Inflammatory macrophage treated with lipopolysaccharide for 4 hours (primary cell): ENCODE measurements around the gene STK10.
A peak's percentile ranks its signal among the peaks of the same experiment; 100 is the strongest.
"Not testable (repeated sequence)": the region's sequence is repeated elsewhere in the genome, so short reads cannot be mapped to it uniquely, and the experiment has no call there.

Source experiments
- DNase-seq: peaks from one replicate; pipeline ENCODE4 v3.0.0-alpha.2; 2020

STK10 gene

GRCh38 chr5:172164769-172165212 is 23.2 kb downstream of the STK10 start:
- no peak for DNase-seq

DNA sequence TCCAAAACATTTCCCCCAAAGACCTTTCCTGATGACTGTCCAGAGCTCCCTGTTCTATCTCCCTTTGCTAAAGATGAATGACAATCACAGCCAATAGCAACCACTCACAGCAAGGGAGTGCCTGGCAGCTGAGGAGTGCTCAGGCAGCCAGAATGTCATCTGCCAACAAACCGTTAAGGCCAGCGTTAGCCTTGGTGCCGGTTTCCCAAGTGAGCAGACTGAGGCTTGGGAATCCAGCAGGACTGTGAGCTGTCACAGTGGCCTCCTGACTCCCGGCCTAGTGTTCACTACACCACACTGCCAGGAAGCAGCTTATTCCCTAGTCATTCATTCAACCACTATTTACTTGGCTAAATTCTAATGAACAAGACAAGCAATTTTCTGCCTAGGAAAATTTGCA is 24.7 kb downstream of the STK10 start:
- no peak for DNase-seq

DNA sequence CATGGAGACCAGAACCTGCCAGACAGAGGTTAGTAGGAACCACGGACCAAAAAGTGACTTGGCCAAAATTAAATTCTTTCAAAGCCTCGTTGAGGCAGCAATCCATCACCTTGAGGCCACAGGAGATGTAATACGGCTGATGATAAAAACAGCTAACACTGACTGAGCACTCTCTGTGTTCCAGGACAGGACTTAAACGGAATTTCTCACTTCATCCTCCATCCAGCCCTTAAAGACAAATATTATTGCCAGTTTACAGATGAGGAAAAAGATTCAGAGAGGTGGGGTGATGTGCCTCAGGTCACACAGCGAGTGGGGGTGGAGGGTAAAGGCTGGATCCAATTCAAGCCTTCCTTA is 25.1 kb downstream of the STK10 start:
- no peak for DNase-seq

DNA sequence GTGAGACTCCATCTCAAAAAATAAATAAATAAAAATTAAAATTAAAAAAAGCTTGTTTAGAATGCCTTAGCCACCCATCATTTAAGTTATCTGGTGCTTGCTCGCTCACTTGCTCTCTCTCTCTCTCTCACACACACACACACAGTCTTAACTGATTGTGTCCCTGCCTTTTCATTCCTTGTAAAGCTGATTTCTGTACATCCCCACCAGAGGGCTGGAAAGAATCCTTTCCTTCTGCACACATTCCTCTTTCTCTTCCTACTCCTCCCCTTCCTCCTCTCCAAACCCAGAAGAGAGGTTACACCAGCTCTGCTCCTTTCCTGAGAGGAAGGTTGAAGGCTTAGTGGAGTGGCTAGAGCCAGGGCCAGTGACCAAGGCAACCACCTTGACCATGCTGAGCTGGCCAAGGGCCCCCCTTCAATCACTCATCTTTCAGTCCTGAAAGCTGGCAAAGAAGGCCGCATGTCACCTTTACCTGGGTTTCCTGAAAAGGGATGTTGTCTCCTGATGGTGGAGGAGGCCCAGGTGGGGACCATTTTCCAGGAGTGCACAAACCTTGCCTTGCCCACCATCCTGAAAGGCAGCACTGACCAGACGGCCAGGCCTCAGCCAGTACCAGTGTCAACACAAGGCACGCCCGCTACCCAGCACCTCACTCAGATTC is 25.6 kb downstream of the STK10 start:
- DNase-seq, result no peak

GRCh38 chr5:172160506-172160905 is 27.5 kb downstream of the STK10 start:
- DNase-seq, result no peak

- no peak for DNase-seq
These were observed 29.0 kb downstream of the STK10 start for GRCh38 chr5:172159016-172159415.

GRCh38 chr5:172156541-172156994 is 31.5 kb downstream of the STK10 start:
- DNase-seq, result no peak

DNA sequence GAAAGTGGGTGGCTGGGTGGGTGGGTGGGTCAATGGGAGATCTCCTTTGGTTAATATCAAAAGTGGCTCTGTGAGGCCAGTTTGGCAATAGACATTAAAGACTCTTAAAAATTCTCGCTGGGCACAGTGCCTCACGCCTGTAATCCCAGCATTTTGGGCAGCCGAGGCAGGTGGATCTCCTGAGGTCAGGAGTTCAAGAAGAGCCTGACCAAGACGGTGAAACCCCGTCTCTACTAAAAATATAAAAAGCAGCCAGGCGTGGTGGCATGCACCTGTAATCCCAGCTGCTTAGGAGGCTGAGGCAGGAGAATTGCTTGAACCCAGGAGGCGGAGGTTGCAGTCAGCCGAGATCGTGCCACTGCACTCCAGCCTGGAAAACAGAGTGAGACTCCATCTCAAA is 32.9 kb downstream of the STK10 start:
- DNase-seq, result not testable (repeated sequence)

DNA sequence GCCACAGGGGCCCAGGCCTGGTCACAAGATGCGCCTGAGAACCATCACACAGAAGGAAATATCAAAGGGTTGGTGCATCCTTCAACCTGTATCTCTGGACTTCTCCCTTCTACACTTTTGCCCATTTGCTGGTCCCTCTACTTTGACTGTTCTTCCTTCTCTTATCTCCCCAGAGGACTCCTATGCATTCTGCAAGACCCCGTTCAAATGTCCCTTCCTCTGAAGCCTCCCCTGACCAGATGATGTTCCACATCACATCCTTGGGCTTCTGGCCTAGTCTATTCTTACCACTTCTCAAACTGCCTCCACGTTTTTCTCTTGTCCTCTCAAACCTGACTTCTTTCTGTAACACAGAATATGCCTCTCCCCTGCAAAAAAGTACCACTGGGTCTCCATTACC is 34.3 kb downstream of the STK10 start:
- DNase-seq, result no peak

DNA sequence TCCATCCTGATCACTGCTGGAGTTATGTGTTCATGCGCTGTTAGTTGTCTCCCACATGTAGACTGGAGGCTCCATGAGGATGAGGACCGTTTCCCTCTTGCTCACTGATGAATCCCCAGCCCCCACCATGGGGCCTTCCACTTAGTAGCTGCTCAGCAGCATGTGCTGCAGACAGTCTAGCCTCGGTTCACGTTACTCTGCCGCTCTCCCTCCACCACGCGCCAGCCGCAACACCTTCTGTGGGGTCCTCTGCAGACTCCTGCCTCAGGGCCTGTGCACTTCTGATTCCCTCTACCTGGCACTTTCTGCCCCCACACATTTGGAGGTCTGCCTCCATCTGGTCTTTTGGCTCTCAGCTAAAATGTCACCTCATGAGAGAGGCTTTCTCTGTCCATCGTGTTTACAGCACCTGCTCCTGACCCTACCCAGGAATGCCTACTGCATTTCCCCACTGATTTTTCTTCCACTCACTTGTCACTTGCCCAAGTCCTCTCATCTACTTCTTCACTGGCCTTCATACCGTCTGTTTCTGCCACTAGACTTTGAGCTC is 36.3 kb downstream of the STK10 start:
- no peak for DNase-seq

- peak; percentile 96 for DNase-seq
These were observed 37.3 kb downstream of the STK10 start for GRCh38 chr5:172150514-172151425.

DNA sequence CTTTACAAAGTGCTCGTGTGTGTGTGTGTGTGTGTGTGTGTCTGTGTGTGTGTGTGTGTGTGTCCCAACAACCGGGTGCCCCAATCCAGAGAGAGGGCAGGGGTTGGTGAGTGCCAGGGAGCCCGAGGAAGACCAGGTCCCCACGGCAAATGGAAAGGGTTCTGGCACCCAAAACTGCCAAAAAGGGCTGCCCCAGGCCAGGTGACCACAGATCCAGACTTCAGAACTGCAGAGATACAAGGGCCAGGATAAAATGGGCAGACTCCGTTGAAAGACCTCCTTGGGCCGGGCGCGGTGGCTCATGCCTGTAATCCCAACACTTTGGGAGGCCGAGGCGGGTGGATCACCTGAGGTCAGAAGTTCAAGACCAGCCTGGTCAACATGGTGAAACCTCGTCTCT is 38.5 kb downstream of the STK10 start:
- not testable (repeated sequence) for DNase-seq

DNA sequence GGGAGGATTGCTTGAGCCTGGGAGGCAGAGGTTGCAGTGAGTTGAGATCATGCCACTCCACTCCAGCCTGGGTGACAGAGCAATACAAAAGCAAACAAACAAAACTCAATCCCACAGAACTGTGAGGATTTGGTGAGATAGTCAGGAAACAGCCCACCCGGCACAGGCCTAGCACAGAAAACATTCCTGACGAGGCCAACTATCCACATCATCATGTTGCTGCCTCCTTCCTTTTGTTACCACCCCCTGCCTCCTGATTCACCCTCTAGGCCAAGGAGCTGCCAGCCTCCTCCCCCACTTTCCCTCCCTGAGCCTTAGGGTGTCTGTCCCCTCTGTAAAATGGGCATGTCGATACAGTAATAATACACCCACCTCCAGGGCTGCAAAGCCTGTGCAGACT is 39.0 kb downstream of the STK10 start:
- no peak for DNase-seq

GRCh38 chr5:172148381-172148780 is 39.6 kb downstream of the STK10 start:
- DNase-seq, result no peak

DNA sequence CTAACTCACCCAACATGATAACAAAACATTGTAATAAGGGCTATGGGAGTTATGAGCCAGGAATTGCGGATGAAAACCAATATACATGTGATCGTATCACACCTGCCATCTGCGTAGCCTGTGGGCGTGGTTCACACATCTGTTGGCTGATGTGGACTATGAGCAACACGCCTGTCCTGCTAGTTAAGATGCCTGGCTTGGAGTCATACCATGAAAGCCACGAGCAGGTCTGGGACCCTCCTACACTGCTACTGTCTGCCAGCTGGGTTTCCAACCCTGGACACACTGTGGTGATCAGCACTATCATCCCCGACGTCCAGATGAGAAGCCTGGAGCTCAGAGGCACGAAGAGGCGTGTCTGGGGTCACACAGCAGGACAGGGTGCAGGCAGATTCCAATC is 40.2 kb downstream of the STK10 start:
- no peak for DNase-seq

DNA sequence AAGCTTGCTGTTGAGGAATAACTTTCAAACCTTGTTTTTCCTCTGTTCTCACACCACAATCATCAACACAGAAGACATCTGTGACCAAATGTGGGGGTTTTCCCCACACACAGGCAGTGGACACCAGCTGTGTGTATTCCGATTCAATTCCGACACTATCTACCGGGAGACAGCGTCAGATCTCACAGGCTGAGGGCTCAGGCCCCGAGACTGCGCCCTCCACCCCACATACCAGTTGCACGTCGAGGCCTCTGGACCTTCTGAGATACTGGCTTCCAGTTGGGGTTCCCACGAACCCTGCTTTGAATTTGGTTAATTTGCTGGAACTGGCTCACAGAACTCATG is 41.3 kb downstream of the STK10 start:
- DNase-seq, result no peak

DNA sequence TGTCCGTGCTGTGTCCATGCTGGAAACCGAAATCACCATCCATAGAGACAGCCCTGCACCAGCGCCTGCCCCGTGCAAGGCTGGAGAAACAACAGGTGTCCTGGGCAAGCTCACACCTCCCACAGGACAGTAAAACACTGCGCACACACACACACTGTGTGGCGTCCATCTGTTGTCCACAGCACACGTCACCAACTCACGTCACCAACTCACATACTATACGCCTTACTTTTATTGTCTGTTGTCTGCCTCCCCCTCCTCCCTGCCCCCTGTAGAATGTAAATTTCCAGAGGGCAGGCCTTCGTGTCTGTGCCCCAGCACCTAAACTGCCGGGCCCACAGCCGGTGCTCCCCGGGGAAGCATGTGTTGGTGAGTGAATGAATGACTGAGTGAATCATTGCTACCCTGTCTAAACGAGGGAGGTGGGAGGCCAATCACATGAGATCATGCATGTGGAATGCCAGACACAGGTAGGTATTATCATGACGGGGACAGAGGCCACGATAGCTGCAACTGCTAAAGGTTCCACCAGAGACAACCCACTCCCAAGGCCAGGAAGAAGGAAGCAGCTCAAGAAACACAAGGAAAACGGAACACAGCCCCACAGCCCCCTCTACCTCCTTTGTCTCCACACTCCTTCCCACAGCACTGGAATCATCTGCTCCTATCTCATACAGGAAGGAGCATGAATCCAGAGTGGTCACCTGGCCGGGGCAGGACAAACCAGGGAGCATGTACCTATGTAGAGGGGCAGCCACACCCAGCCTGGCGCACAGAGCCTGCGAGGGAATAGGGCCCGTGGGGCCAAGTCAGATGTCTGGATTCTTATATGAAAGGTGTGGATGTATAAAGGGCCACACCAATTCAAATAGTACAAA is 41.9 kb downstream of the STK10 start:
- no peak for DNase-seq

DNA sequence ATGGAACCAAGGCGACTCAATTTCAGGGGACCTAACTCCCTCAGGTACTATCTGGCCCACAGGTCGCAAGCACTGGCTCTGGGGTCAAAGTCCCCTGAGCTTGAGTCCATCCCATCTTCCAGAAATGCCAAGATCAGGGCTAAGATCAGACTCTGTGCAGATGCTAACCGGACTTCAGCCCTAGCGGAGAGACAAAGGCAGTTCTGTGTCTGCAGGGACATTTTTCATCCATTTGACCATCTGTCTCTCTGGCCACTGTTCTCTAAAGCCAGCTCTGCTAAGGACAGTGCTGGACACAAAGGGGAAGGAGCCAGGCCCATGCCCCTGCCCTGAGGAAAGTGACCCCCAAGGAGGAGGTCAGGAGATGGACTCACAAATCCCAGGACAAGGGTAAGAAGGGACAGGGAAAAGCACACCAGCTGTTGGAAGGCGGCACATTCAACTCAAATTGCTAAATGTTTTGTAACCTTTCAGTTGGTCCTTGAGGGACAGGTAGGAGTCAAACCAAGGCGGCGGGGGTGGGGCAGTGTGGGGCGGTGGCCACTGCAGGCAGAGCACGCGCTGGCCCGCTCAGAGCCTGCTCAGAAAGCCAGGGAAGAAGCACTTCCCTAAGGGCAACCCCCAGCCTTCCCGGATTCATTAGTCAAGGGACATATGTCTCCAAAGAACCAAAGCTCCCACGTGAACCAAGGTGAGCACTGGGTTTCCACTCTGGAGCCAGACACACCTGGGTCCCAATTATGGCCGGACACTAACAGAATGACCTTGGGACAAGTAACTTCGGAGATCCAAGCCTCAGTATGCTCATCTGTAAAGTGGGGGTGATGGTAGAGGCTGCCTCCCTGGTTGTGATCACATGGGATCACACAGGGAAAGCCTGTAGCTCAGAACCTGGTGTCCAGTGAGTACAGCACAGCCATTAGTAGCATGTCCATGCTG is 42.8 kb downstream of the STK10 start:
- no peak for DNase-seq

DNA sequence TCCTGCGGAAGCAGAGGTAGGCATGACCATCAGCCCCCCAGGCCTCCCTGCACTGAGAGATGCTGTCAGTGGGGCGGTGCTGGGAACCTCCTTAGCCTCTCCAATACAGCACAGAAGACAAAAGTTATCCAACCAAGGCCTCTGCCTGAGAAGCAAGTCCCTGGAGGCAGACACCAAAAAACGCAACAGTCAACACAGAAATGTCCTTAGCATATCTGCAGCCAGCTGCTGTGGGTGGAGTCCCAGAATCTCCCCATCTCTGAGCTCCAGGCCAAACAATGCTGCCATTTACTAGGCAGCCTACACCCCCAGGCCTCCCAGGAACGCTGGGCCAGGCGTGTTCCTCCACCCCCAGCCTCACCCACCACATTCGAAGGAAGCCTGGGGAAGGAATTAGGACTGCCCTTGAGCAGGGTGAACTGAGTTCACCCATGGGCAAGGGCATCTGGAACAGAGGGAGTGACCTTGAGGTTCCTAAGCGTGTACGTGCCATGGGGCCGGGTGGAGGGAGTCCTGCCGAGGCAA is 43.7 kb downstream of the STK10 start:
- DNase-seq, result no peak

DNA sequence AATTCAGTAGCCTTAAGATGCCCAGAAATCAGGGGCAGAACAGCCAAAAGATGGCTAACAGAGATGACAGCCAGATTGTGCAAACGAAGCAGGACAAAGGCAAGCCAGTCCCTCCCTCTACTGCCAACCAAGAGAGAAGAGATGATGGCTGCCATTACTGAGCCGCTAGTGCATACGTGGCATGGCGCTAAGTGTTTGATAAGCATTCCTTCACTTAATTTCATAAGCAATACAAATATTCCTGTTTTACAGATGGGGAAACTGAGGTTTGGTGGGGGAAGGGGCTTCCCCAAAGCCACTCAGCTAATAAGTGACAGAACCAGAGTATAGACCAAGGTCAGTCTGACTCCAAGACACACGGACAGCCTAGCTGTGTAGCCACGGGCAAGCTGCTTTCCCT is 44.1 kb downstream of the STK10 start:
- DNase-seq, result no peak

- DNase-seq, result no peak
These were observed 45.3 kb downstream of the STK10 start for GRCh38 chr5:172142709-172143215.

DNA sequence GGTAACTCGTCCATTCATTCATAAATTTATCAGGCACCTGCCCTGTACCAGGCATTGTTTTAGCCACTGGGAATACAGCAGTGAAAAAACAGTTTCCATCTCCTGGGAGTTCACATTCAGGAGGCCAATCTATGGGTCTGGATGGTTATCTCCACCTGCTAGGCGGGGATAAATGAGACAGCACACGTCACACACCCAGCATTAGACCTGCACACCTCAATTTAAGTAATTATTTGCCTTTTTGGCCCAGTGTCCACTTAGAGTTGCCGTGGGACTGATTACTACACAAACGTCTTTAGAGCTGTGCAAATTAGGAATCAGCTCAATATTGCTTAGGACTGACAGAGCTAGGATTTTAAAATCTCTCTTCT is 46.1 kb downstream of the STK10 start:
- DNase-seq, result no peak
